Lung (tissue), 12 donors: ENCODE results near the gene MSANTD3. TPM values are rescaled to one million over a fixed set of nuclear protein-coding genes. Genes with fewer than 3 reads are reported as not detected.

Source experiments
- ATAC-seq: fragments of 200-7000 bp; cut with Tn5 transposase; one replicate; pipeline ENCODE4 v1.9.1; 2020; ENCODE audit warnings: moderate number of reproducible peaks; ENCODE audit not compliant: insufficient read depth, low FRiP score
- DNase-seq, 3 donors: peaks; one replicate each; pipeline ENCODE4 v3.0.0-alpha.2; 2013 to 2017
- H3K27ac ChIP-seq, 2 donors: one replicate each; pipeline ENCODE4 v1.5.1; 2013; ENCODE audit warnings: mild to moderate bottlenecking in 2 of 2, moderate library complexity in 2 of 2, control low read depth in 1 of 2, inconsistent platforms in 1 of 2, low read depth in 1 of 2, low read length in 1 of 2
- H3K27me3 ChIP-seq, 3 donors: one replicate each; pipeline ENCODE4 v1.5.1; 2013; ENCODE audit warnings: low read length in 2 of 3; ENCODE audit not compliant: control insufficient read depth in 3 of 3, insufficient read depth in 3 of 3
- H3K36me3 ChIP-seq, 4 donors: one replicate each; pipeline ENCODE4 v1.5.1; 2013; ENCODE audit warnings: low read length in 4 of 4, mild to moderate bottlenecking in 1 of 4, moderate library complexity in 1 of 4; ENCODE audit not compliant: control insufficient read depth in 4 of 4, insufficient read depth in 4 of 4
- H3K4me1 ChIP-seq, 5 donors: one replicate each; pipeline ENCODE4 v1.5.1; 2013; ENCODE audit warnings: low read length in 5 of 5, mild to moderate bottlenecking in 2 of 5, moderate library complexity in 1 of 5; ENCODE audit not compliant: control insufficient read depth in 5 of 5, insufficient read depth in 5 of 5
- H3K4me3 ChIP-seq: one replicate; pipeline ENCODE4 v1.5.1; 2013; ENCODE audit warnings: mild to moderate bottlenecking, control low read depth, moderate library complexity
- H3K9ac ChIP-seq, 2 donors: one replicate each; pipeline ENCODE4 v1.5.1; 2013; ENCODE audit warnings: low read length in 2 of 2, control low read depth in 1 of 2; ENCODE audit not compliant: insufficient read depth in 1 of 2
- H3K9me3 ChIP-seq, 4 donors: one replicate each; pipeline ENCODE4 v1.5.1; 2013; ENCODE audit warnings: low read length in 3 of 4, mild to moderate bottlenecking in 1 of 4, moderate library complexity in 1 of 4; ENCODE audit not compliant: control insufficient read depth in 4 of 4, insufficient read depth in 3 of 4
- WGBS, 2 donors: extraction: QIAGEN DNeasy Blood & Tissue Kit; methylation state at CpG; one replicate each; pipeline ENCODE4 v1.1.7; 2013; 5-methylcytosine and 5-hydroxymethylcytosine counted together
- polyA plus RNA-seq, 2 donors: library from polyadenylated mRNA; stranded (reverse); fragments of 200-250 nt; gene quantifications; one replicate each; pipeline ENCODE4 v1.2.1, GENCODE V29; 2013
- total RNA-seq, 2 donors: library from RNA; depleted of rRNA in 1 of 2; stranded (reverse); fragments of >200 nt in 1 of 2; gene quantifications; one replicate each; pipeline ENCODE4 v1.2.1, GENCODE V29; 2014 to 2021
- TF ChIP-seq, protein P1 (sequence below): IDR thresholded peaks from 2 replicates; pipeline ENCODE4 v1.5.1; 2012; ENCODE audit warnings: mild to moderate bottlenecking; ENCODE audit errors: control extremely low read depth, extremely low read depth
- donor health status: control.
- donor health status: control.
- donor health status: Bipolar disorder and iron deficiency.
- donor health status: healthy.
- donor health status: DM: yes; HTN: yes; CAD: no.

MSANTD3 gene
- total and polyA plus RNA-seq, 4 donors = 17.5 to 23.8 (median 17.8) TPM

DNA sequence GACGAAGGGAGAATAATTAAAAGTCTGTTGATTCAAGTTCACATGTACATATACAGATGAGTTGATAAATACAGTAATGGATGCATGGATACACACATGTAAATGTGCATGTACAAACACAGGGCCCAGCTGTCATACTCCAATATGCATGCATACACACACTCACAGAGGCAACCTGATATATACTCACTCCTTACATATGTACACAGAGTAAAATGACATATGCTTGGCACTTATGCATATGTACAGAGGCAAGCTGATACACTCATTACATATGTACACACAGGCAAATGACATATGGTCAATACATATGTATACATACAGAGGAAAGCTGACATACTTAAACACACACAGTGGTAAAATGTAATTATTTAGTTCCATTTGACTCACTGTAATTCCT is 38.8 kb downstream of the MSANTD3 start:
- 90 to 94% methylated on average over 1 of the region's 1 CpG for WGBS, 2 donors
- DNase-seq (no peak), ATAC-seq (no peak)
- H3K9me3 ChIP-seq = no peaks in the 10 kb centered on the region
- no peak overlapping the region for H3K4me3 ChIP-seq
- no peak overlapping the region for H3K27ac ChIP-seq
- peaks cover 0 to 4% (median 0%) of the 10 kb centered on the region in 5 donors for H3K4me1 ChIP-seq
- H3K27me3 ChIP-seq = no peaks in the 10 kb centered on the region
- H3K9ac ChIP-seq = no peak overlapping the region
- TF ChIP-seq, protein P1, sequence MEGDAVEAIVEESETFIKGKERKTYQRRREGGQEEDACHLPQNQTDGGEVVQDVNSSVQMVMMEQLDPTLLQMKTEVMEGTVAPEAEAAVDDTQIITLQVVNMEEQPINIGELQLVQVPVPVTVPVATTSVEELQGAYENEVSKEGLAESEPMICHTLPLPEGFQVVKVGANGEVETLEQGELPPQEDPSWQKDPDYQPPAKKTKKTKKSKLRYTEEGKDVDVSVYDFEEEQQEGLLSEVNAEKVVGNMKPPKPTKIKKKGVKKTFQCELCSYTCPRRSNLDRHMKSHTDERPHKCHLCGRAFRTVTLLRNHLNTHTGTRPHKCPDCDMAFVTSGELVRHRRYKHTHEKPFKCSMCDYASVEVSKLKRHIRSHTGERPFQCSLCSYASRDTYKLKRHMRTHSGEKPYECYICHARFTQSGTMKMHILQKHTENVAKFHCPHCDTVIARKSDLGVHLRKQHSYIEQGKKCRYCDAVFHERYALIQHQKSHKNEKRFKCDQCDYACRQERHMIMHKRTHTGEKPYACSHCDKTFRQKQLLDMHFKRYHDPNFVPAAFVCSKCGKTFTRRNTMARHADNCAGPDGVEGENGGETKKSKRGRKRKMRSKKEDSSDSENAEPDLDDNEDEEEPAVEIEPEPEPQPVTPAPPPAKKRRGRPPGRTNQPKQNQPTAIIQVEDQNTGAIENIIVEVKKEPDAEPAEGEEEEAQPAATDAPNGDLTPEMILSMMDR = no peak
- no peaks in the 10 kb centered on the region for H3K36me3 ChIP-seq

DNA sequence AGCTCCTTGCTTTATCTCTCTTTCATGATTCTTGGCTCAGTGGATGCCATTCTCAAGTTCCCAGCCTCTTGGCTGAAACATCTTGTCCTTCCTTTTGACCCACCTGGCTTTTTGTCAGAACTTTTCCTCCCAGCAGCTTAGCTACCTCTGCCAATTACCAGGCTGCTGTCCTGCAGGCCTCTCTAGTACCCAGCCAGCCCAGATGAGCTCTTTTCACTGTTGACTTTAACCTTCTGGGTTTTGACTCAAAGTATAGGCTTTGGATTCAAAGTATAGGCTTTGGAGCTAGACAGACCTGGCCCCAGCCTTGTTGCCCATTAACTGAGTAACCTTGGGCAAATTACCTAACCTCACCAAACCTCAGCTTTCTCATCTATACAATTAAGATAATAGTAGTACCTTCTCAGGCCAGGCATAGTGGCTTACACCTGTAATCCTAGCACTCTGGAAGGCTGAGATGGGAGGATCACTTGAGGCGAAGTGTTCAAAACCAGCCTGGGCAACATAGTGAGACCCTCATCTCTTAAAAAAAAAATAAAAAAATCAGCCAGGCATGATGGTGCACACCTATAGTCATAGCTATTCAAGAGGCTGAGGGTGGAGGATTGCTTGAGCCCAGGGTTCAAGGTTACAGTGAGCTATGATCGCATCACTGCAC is 39.4 kb downstream of the MSANTD3 start:
- 97 to 100% methylated on average over 2 of the region's 2 CpGs for WGBS, 2 donors

DNA sequence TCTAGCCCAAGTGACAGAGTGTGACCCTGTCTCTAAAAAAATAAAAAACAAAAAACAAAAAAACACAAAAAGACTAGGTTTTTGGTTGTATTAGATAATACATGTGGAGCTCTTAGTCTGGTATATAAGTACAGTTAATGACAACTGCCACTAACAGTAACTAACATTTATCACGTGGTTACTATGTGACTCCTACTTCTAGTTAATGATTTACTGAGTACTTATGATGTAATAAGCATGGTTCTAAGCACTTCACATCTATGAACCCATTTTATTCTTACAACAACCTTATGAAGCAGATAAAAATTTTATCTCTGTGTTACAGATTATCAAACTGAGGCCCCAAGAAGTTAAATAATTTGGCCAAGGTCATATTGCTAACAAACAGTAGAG is 39.9 kb downstream of the MSANTD3 start:
- TF ChIP-seq, protein P1 = no peak
- no peak overlapping the region for H3K9ac ChIP-seq
- no peak overlapping the region for H3K27ac ChIP-seq
- H3K4me1 ChIP-seq = peaks cover 0 to 4% (median 0%) of the 10 kb centered on the region in 5 donors
- no peak overlapping the region for H3K4me3 ChIP-seq
- H3K36me3 ChIP-seq = no peaks in the 10 kb centered on the region
- WGBS, 2 donors = 68 to 76% methylated on average over 1 of the region's 1 CpG
- no peaks in the 10 kb centered on the region for H3K9me3 ChIP-seq
- no peak for DNase-seq
- no peak for ATAC-seq
- no peaks in the 10 kb centered on the region for H3K27me3 ChIP-seq

More for the DNA sequence above, 39.4 kb downstream of the MSANTD3 start:
- Histone ChIP-seq H3K9me3 (no peaks in the 10 kb centered on the region), H3K27ac (no peak overlapping the region), H3K4me3 (no peak overlapping the region), H3K36me3 (no peaks in the 10 kb centered on the region), H3K9ac (no peak overlapping the region), H3K4me1 (peaks cover 0 to 4% (median 0%) of the 10 kb centered on the region in 5 donors), H3K27me3 (no peaks in the 10 kb centered on the region)
- DNase-seq (no peak), ATAC-seq (no peak)
- TF ChIP-seq, protein P1 = no peak

DNA sequence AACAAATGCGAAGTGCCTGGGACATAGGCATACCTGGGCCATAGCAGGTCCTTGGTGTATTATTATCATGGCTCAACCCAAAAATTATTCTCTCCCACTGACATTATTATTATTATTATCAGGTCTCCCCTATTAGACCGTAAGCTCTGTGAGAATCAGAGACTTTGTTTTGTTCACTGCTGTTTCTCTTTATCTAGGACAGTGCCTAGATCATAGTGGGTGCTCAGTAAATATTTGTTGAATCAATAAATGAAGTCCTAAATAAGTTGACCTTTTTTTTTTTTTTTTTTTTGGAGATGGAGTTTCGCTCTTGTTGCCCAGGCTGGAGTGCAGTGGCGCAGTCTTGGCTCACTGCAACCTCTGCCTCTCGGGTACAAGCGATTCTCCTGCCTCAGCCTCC is 41.1 kb downstream of the MSANTD3 start:
- ATAC-seq (no peak), DNase-seq (no peak)
- 88 to 97% methylated on average over 5 to 6 of the region's 6 CpGs for WGBS, 2 donors
- H3K36me3 ChIP-seq = no peaks in the 10 kb centered on the region
- no peaks in the 10 kb centered on the region for H3K9me3 ChIP-seq
- peaks cover 0 to 9% (median 0%) of the 10 kb centered on the region in 5 donors for H3K4me1 ChIP-seq
- no peak overlapping the region for H3K27ac ChIP-seq
- TF ChIP-seq, protein P1 = no peak
- no peak overlapping the region for H3K4me3 ChIP-seq
- no peaks in the 10 kb centered on the region for H3K27me3 ChIP-seq
- H3K9ac ChIP-seq = no peak overlapping the region
